GM21423 (cell line): Measurements from ENCODE around the gene MRPL37.
"Not testable (repeated sequence)": the region's sequence is repeated elsewhere in the genome, so short reads cannot be mapped to it uniquely, and the experiment has no call there.

Source experiments
- ATAC-seq: cut with Tn5 transposase; IDR thresholded peaks from one replicate; pipeline ENCODE4 v1.9.1; 2021; ENCODE audit warnings: mild to moderate bottlenecking, moderate library complexity; ENCODE audit not compliant: unreplicated experiment

The MRPL37 gene

DNA sequence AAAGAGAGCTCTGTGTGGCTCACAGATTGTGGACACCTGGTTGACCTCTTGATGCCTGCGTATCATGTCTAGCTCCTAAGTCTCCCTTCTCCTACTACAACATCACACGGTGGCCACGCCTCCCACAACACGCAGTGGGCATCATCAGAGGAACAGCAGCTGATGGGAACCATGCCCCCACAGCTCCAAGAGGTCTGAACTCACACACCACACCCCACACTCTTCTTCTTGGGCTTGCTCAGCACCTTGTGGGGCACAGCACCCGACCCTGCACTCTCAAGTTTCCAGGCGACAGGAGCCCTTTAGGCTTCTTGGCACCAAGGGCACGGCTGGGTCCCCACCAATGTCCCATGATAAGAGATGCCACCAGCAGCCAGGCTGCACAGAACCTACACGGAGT lies 28.4 kb upstream of the MRPL37 start:
- no peak for ATAC-seq

- ATAC-seq, result no peak
Measured at GRCh38 chr1:54172614-54173599, 27.1 kb upstream of the MRPL37 start.

- no peak for ATAC-seq
Measured at GRCh38 chr1:54173681-54174080, 26.3 kb upstream of the MRPL37 start.

GRCh38 chr1:54174106-54174505 lies 25.9 kb upstream of the MRPL37 start:
- ATAC-seq, result no peak

DNA sequence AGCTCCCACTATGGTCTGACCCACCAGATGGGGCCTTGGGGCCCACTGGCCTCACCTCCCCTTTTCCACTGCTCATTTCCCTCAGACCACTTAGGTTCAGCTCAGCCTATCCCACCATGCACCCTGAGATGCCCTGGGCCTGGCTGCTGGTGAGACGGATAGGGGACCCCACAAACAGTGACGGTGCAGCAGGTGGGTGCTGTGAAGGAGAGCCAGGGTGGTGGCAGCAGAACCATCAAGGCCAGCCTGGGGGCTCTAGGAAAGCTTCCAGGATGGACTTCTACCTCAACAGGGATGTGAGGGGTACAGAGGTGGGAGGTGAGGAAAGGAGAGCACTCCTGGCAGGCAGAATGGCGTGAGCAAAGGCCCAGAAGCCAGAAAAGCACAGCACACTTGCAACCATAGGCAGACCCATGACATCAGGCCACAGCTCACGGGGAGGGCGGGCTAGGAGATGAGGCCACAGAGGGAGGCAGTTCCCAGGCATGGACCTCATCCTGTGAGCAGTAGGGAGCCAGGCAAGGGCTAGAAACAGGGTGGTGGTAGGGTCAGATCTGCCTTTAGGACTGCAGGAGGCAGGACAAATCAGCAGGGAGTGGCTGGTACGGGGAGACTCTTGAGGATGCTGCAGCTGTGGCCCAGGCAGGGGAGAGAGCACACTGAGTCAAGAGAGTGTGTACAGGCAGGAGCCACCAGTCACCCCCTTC lies 23.2 kb upstream of the MRPL37 start:
- ATAC-seq, result no peak

DNA sequence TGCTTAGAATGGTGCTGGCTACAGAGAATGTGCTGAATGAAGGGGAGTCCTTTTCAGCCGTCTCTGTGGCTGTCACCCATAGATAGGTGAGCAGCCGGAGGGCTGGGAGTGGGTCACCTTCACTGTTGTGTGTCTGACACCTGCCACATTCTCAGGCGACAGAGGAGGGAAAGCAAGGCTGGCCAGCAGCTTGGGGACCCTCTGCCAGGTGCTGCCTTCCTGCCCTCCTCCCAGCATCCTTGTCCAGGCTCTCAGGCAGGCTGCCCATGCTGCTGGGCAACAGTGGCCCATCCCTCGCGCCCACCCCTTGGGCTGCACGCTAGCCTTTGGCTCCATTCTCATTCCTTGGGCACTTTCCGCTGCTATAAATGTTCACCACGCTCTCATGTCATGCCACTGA lies 22.2 kb upstream of the MRPL37 start:
- no peak for ATAC-seq

- no peak for ATAC-seq
Measured at GRCh38 chr1:54178296-54179070, 21.5 kb upstream of the MRPL37 start.

DNA sequence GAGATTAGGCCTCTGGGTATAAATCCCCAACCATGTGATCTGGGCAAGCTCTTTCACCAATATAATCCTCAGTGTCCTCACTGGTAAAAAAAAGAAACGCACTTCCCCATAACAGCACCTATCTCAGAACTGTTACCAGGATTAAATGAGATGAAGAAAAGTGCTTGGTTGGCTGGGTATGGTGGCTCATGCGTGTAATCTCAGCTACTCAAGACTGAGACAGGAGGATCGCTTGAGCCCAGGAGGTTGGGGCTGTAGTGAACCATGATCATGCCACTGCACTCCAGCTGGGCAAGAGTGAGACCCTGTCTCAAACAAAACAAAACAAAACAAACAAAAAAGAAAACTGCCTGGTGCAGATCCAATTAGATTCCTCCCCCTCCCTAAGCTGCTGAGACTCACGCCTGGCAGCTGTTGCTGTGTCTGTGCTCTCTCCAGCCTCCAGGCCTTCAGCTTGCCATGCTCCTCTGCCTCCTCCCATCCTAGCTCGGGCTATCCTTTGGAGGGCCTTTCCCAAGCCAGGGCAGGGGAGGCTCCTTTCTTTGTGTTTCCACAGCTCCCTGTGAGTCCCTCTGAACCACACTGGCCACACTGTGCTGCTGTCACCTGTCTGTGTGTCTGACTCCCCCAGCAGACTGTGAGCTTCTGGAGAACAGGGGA lies 19.1 kb upstream of the MRPL37 start:
- ATAC-seq, result no peak

DNA sequence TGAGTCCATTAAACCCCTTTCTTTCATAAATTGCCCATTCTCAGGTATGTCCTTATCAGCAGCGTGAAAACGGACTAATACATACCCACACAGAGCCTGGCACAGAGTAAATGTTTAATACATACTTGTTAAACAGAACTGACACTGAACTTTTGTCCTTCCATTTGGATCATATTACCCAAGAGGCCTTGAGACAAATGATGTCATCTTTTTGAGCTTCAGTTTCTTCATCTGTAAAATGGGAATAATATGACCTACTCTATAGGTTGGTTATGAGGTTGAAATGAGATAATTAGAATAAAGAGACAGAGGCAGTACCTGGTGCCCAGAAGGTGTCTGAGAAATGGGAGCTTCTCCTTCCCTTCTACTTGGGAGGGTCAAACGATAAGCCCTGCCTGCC lies 13.9 kb upstream of the MRPL37 start:
- ATAC-seq, result no peak

DNA sequence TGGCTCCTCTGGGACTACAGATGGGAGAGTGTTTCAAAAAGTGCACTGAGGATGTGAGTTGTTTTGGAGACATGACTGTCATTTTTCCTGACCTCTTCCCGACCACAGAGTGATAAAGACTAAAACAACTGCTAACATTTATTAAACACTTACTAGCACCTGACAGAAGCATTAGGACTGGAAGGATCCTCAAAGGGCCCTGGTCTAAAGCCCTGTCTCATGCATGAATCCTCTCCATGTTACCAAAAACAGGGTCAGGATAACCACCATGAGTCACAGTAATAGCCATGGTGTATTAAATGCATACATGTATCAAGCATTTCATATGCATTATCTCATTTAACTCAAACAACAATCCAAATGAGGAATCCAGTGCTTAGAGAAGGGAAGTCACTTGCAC lies 11.7 kb upstream of the MRPL37 start:
- ATAC-seq, result no peak

DNA sequence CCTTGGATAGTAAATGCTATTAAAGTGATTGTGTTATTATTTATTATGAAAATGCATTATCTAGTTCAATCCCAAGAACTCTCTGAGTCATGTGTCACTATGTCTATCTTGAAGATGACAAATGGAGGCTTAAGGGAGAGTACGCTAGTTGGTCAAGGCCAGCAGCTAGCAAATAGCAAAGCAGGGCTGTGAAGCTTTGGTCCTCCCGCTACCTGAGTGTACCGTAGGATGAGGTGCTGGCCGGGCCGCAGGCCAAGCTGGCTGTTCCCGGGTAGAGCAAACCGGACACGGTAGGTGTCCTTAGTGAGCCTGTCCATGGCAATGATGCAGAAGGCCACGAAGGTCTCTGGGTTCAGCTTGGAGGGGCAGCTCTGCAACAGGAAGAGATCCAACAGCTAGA lies 9.4 kb upstream of the MRPL37 start:
- no peak for ATAC-seq

DNA sequence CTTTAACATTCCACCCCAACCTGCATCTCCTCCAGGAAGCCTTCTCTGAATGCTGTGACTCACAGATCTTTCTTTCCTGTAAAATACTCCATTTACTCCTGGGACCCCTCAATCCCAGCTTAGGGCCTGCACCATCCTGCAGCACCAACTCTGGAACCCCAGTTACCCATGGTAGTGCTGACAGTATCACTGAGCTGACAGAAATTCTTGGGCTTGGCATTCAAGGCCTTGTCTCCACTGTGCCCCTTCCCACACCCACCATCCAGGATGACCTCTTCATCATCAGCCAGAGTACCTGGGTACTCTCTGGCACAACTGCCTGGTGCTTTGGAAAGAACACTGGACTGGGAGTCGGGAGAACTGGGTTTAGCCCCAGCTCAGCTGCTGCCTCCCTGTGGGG lies 8.4 kb upstream of the MRPL37 start:
- ATAC-seq, result no peak

- ATAC-seq, result no peak
Measured at GRCh38 chr1:54193453-54193852, 6.5 kb upstream of the MRPL37 start.

DNA sequence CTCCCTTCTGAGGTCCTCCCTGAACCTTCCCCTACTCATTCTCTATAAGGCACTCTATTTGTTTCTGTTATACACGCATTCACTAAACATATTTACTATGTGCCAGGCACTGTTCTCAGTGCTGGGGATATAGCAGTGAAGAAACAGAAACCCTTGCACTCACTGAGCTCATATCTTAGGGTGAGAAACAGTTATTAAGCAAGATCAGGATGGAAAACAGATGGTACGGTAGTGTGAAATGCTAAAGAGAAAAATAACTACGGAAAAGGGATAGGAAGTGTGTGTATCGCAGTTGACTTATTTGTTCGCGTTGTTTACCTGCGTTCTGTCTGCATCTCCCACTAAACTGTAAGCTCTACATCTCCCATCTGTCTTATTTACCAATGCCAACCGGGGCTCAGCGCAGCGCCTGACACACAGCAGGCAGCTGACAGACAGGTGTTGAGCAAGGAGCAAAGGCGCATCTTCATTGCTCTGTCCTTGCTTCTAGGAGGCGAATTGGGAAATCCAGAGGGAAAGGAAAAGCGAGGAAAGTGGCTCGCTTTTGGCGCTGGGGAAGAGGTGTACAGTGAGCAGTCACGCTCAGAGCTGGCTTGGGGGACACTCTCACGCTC lies 709 bp upstream of the MRPL37 start:
- ATAC-seq, result no peak

- ATAC-seq, result peak; percentile 2
Measured at GRCh38 chr1:54200519-54200997, 591 bp downstream of the MRPL37 start.

- no peak for ATAC-seq
Measured at GRCh38 chr1:54204199-54204598, 4.2 kb downstream of the MRPL37 start.

- ATAC-seq, result no peak
Measured at GRCh38 chr1:54207287-54207686, 7.3 kb downstream of the MRPL37 start.

GRCh38 chr1:54207896-54208295 lies 7.9 kb downstream of the MRPL37 start:
- not testable (repeated sequence) for ATAC-seq

DNA sequence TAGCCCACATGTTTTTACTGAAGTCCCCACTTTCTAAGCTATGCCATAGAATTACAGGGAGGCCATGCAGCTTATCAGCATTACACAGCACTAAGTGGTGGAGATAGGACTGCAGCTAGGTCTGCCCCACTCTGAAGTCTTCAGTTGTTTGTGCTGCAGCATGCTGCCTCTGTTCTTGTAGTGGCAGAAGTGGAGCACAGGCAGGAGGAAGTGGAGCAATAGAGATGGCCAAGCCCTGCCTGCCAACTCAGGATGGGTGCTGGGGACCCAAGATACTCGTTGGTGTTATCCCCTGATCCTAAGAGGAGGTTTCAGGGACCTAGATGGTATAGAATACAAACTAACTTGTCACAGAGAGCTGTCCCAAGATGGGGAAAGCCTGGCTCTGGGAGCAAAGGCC lies 12.9 kb downstream of the MRPL37 start:
- ATAC-seq, result no peak

DNA sequence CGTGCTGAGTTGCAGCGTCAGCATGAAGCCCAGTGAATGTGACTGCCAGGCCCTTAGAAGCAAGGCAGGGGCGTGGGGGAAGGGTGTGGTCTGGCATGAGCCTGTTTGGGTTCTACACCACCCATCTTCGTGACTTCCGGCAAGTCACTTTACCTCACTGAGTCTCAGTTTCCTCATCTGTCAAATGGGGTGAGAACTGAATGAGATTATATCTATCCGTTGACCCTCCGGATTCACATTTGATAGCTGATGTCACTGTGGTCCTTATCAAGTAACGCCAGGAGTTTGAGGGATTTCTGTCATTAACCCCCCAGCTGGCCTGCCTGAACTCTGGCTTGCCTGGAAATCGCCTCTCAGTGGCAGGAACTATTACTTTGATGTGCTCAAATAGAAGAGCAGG lies 15.6 kb downstream of the MRPL37 start:
- ATAC-seq, result no peak
